ENCODE measurements around the gene KLRC3.

DNA sequence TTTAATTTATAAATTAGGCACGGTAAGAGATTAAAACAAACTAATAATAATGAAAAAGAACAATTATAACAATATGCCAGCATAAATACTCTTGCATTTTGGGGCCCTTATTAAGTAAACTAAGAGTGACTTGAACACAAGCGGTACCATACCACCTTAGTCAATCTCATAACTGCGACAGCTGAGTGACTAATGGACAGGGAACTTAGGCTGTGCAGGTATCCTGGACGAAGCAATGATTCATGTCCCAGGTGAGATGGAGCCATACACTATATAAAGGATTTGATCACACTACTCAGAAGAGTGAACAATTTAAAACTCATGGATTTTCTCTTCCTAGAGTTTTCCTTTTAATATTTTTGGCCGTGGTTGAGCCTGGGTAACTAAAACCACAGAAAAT, 15.1 kb downstream of the KLRC3 start:
- no peak for TF ChIP-seq POLR2AphosphoS5 (IDR thresholded peaks at IDR 0.05)
- TF ChIP-seq, protein P1, sequence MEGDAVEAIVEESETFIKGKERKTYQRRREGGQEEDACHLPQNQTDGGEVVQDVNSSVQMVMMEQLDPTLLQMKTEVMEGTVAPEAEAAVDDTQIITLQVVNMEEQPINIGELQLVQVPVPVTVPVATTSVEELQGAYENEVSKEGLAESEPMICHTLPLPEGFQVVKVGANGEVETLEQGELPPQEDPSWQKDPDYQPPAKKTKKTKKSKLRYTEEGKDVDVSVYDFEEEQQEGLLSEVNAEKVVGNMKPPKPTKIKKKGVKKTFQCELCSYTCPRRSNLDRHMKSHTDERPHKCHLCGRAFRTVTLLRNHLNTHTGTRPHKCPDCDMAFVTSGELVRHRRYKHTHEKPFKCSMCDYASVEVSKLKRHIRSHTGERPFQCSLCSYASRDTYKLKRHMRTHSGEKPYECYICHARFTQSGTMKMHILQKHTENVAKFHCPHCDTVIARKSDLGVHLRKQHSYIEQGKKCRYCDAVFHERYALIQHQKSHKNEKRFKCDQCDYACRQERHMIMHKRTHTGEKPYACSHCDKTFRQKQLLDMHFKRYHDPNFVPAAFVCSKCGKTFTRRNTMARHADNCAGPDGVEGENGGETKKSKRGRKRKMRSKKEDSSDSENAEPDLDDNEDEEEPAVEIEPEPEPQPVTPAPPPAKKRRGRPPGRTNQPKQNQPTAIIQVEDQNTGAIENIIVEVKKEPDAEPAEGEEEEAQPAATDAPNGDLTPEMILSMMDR (IDR thresholded peaks at IDR 0.05), result no peak
- TF ChIP-seq POLR2A (IDR thresholded peaks at IDR 0.05; ENCODE audit: low read depth), result no peak
- no peak for TF ChIP-seq EP300 (IDR thresholded peaks at IDR 0.05)
